ENCODE data around the gene GFM1.

DNA sequence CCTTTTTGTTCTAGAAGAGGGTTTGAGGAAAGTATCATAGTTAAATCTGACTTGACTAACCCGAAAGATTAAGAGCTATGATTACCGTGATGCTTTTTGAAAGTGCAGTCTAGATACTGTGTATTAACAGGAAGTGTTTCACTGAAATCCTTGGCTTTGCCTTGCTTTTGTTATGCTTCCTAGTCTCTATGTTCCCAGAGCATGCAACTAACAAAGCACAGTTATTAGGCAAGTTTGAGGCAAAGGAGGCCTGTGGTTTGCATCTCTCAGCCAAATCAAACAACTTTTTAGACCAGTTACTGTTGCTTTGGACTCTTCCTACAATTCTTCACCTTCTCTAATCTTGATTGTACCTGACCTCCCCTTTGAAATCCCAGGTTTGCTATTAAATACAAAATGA lies 24.2 kb downstream of the GFM1 start:
- TF ChIP-seq SP1 (IDR thresholded peaks at IDR 0.05) (no peak), SP1 (CRISPR knock-in tag; IDR thresholded peaks at IDR 0.05) (no peak), MIER3 (CRISPR knock-in tag; IDR thresholded peaks at IDR 0.05; ENCODE audit: borderline replicate concordance) (no peak), SMC3 (IDR thresholded peaks at IDR 0.05; ENCODE audit: low read length) (no peak), MYC (CRISPR knock-in tag; IDR thresholded peaks at IDR 0.05; ENCODE audit: borderline replicate concordance) (no peak), MAX (IDR thresholded peaks at IDR 0.05) (no peak), POLR2A (IDR thresholded peaks at IDR 0.05; ENCODE audit: insufficient read depth in 1 of 2, low read depth in 2 of 2, low read length in 2 of 2) (no peak), ZNF12 (CRISPR knock-in tag; IDR thresholded peaks at IDR 0.05) (no peak), ZNF329 (CRISPR knock-in tag; IDR thresholded peaks at IDR 0.05; ENCODE audit: low read depth) (no peak), MLLT10 (CRISPR knock-in tag; IDR thresholded peaks at IDR 0.05) (no peak), ZNF207 (IDR thresholded peaks at IDR 0.05; ENCODE audit: borderline replicate concordance) (no peak), RFXAP (CRISPR knock-in tag; IDR thresholded peaks at IDR 0.05; ENCODE audit: borderline replicate concordance) (no peak)
